HepG2 (cell line): ENCODE results near the gene GNAT2. TPM values are rescaled to one million over a fixed set of nuclear protein-coding genes. Genes with fewer than 3 reads are reported as not detected.

Experiments used
- BORCS8-MEF2B ChIP-seq: sonication (generic); formaldehyde crosslinking; IDR thresholded peaks from 2 replicates; pipeline ENCODE4 v1.8.0; 2022; ENCODE audit warnings: mild to moderate bottlenecking, missing genetic modification reagents
- DR1 ChIP-seq: sonication (generic); formaldehyde crosslinking; IDR thresholded peaks from 2 replicates; pipeline ENCODE4 v1.8.0; 2021; ENCODE audit warnings: mild to moderate bottlenecking, missing genetic modification reagents, inconsistent platforms
- HOXA5 ChIP-seq: sonication (generic); formaldehyde crosslinking; IDR thresholded peaks from 2 replicates; pipeline ENCODE4 v1.4.0; 2020; ENCODE audit warnings: missing genetic modification reagents
- MTF1 ChIP-seq: sonication (generic); formaldehyde crosslinking; IDR thresholded peaks from 2 replicates; pipeline ENCODE4 v1.5.0; 2020; ENCODE audit warnings: missing genetic modification reagents
- NR3C1 ChIP-seq: sonication (generic); formaldehyde crosslinking; IDR thresholded peaks from 2 replicates; pipeline ENCODE4 v1.4.0; 2020; ENCODE audit warnings: missing genetic modification reagents
- PHF20 ChIP-seq: sonication (generic); formaldehyde crosslinking; IDR thresholded peaks from 2 replicates; pipeline ENCODE4 v1.5.0; 2020; ENCODE audit warnings: mild to moderate bottlenecking, missing genetic modification reagents
- SP1 ChIP-seq, 2 experiments: fragments of 450-650 bp in 1 of 2; sonication (generic) in 1 of 2; formaldehyde crosslinking in 1 of 2; IDR thresholded peaks; 2 replicates each; pipeline versions ENCODE4 v1.4.0 to v1.6.1; 2016 to 2020; ENCODE audit warnings: missing genetic modification reagents in 1 of 2
- SP140L ChIP-seq: sonication (generic); formaldehyde crosslinking; IDR thresholded peaks from 2 replicates; pipeline ENCODE4 v1.4.0; 2020; ENCODE audit warnings: missing genetic modification reagents, borderline replicate concordance
- SSRP1 ChIP-seq: IDR thresholded peaks from 2 replicates; pipeline ENCODE4 v1.6.1; 2016; ENCODE audit warnings: control low read depth
- ZNF326 ChIP-seq: sonication (generic); formaldehyde crosslinking; IDR thresholded peaks from 2 replicates; pipeline ENCODE4 v1.4.0; 2020; ENCODE audit warnings: missing genetic modification reagents, borderline replicate concordance
- ZNF460 ChIP-seq: sonication (generic); formaldehyde crosslinking; IDR thresholded peaks from 2 replicates; pipeline ENCODE4 v1.5.1; 2020; ENCODE audit warnings: missing genetic modification reagents, mild to moderate bottlenecking, borderline replicate concordance
- ZNF512 ChIP-seq: sonication (generic); formaldehyde crosslinking; IDR thresholded peaks from 2 replicates; pipeline ENCODE4 v1.4.0; 2020; ENCODE audit warnings: mild to moderate bottlenecking, missing genetic modification reagents
- ZNF788 ChIP-seq: sonication (generic); formaldehyde crosslinking; IDR thresholded peaks from 2 replicates; pipeline ENCODE4 v1.5.0; 2020; ENCODE audit warnings: mild to moderate bottlenecking, missing genetic modification reagents, borderline replicate concordance
- ZSCAN29 ChIP-seq: sonication (generic); formaldehyde crosslinking; conservative IDR thresholded peaks from 2 replicates; pipeline ENCODE4 v1.4.0; 2020; ENCODE audit warnings: mild to moderate bottlenecking, missing genetic modification reagents
- polyA plus RNA-seq, 8 experiments: library from polyadenylated mRNA; depleted of rRNA in 3 of 8; stranded (reverse) in 7 of 8; unstranded in 1 of 8; fragments of >200 nt; fragmentation: Illumina TruSeq in 4 of 8; extraction: Trizol in 4 of 8; gene quantifications; 2 replicates each; pipeline versions ENCODE4 v1.2.1 to v1.2.3, GENCODE V29; 2011 to 2016; ENCODE audit warnings: low read depth in 4 of 8, missing spikeins in 1 of 8, mixed read lengths in 1 of 8; ENCODE audit not compliant: insufficient read depth in 1 of 8
- total RNA-seq, 5 experiments: library from RNA; depleted of rRNA; stranded (reverse); fragments of >200 nt; fragmentation: Illumina TruSeq; extraction: Trizol; gene quantifications; 2 replicates each; pipeline ENCODE4 v1.2.3, GENCODE V29; 2016; ENCODE audit warnings: low read depth in 1 of 5
- TF ChIP-seq, protein P1 (sequence below): IDR thresholded peaks from 2 replicates; pipeline ENCODE4 v1.4.0; 2020; ENCODE audit warnings: mild to moderate bottlenecking, missing genetic modification reagents
- TF ChIP-seq, protein P2 (sequence below), 2 experiments: sonication (generic) in 1 of 2; formaldehyde crosslinking in 1 of 2; IDR thresholded peaks; 2 replicates each; pipeline versions ENCODE4 v1.4.0 to v1.6.1; 2016 to 2020; ENCODE audit warnings: borderline replicate concordance in 1 of 2, low read depth in 1 of 2, mild to moderate bottlenecking in 1 of 2, missing genetic modification reagents in 1 of 2

Gene GNAT2
- total and polyA plus RNA-seq, 2 of the 13 experiments (the other 11 are each of a cell fraction or from before 2014, with no cell fraction given) = 0.08 to 0.20 TPM

DNA sequence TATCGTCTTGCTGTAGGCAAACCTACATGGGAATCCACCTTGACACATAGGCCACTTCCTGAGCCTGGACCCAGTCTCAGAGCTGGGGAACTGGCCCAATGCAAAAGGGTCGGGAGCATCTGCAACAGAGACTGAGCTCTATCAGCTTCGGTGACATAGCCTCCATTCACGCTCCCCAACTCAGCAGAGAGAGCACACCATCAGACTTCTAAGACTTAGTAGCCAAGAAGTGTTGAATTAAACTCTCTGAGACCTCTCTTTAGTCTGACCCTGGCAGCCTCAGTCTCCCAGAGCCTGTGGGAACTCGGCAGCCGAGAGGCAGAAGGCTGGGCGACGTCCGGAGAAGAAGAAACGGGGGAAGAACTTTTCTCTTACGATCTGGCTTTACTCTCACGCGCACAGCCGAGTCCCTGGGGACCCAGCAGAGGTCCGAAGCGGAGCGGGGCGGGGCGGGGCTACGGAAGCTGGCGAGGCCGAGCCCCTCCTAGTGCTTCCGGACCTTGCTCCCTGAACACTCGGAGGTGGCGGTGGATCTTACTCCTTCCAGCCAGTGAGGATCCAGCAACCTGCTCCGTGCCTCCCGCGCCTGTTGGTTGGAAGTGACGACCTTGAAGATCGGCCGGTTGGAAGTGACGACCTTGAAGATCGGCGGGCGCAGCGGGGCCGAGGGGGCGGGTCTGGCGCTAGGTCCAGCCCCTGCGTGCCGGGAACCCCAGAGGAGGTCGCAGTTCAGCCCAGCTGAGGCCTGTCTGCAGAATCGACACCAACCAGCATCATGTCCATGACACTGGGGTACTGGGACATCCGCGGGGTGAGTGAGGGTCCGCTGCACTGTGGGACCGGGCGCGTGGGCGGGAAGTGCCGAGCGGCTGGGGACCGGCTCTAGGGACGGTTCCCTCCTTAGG, 36.5 kb upstream of the GNAT2 start, which contains the start of gene GSTM4 (continued):
- TF ChIP-seq ZNF788 (CRISPR knock-in tag) (peak; percentile 77; the same call in 1 of the 2 replicates), ZNF326 (CRISPR knock-in tag) (no peak), ZSCAN29 (0 out of 2 replicates have a peak, but pooled peaks have one; percentile 51), ZNF512 (CRISPR knock-in tag) (no peak), PHF20 (CRISPR knock-in tag) (peak; percentile 79), SP1 (IDR thresholded peaks at IDR 0.05) (no peak), SP1 (CRISPR knock-in tag; IDR thresholded peaks at IDR 0.05) (peak; percentile 75), NR3C1 (no peak), BORCS8-MEF2B (CRISPR knock-in tag) (peak; percentile 69; the same call in 1 of the 2 replicates), DR1 (peak; percentile 28; the same call in 1 of the 2 replicates), MTF1 (CRISPR knock-in tag) (no peak), ZNF460 (CRISPR knock-in tag) (no peak; the same call in 1 of the 2 replicates), SP140L (CRISPR knock-in tag) (0 out of 2 replicates have a peak, but pooled peaks have one; percentile 33), HOXA5 (CRISPR knock-in tag) (peak; percentile 87; the same call in 1 of the 2 replicates), SSRP1 (CRISPR knock-in tag) (no peak)
- TF ChIP-seq, protein P1, sequence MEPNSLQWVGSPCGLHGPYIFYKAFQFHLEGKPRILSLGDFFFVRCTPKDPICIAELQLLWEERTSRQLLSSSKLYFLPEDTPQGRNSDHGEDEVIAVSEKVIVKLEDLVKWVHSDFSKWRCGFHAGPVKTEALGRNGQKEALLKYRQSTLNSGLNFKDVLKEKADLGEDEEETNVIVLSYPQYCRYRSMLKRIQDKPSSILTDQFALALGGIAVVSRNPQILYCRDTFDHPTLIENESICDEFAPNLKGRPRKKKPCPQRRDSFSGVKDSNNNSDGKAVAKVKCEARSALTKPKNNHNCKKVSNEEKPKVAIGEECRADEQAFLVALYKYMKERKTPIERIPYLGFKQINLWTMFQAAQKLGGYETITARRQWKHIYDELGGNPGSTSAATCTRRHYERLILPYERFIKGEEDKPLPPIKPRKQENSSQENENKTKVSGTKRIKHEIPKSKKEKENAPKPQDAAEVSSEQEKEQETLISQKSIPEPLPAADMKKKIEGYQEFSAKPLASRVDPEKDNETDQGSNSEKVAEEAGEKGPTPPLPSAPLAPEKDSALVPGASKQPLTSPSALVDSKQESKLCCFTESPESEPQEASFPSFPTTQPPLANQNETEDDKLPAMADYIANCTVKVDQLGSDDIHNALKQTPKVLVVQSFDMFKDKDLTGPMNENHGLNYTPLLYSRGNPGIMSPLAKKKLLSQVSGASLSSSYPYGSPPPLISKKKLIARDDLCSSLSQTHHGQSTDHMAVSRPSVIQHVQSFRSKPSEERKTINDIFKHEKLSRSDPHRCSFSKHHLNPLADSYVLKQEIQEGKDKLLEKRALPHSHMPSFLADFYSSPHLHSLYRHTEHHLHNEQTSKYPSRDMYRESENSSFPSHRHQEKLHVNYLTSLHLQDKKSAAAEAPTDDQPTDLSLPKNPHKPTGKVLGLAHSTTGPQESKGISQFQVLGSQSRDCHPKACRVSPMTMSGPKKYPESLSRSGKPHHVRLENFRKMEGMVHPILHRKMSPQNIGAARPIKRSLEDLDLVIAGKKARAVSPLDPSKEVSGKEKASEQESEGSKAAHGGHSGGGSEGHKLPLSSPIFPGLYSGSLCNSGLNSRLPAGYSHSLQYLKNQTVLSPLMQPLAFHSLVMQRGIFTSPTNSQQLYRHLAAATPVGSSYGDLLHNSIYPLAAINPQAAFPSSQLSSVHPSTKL = peak; percentile 57; the same call in 1 of the 2 replicates
- TF ChIP-seq, protein P2, sequence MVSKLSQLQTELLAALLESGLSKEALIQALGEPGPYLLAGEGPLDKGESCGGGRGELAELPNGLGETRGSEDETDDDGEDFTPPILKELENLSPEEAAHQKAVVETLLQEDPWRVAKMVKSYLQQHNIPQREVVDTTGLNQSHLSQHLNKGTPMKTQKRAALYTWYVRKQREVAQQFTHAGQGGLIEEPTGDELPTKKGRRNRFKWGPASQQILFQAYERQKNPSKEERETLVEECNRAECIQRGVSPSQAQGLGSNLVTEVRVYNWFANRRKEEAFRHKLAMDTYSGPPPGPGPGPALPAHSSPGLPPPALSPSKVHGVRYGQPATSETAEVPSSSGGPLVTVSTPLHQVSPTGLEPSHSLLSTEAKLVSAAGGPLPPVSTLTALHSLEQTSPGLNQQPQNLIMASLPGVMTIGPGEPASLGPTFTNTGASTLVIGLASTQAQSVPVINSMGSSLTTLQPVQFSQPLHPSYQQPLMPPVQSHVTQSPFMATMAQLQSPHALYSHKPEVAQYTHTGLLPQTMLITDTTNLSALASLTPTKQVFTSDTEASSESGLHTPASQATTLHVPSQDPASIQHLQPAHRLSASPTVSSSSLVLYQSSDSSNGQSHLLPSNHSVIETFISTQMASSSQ (IDR thresholded peaks at IDR 0.05; ENCODE audit: low read depth) = no peak
- TF ChIP-seq, protein P2 (CRISPR knock-in tag; IDR thresholded peaks at IDR 0.05; ENCODE audit: borderline replicate concordance) = peak; percentile 61; the same call in 1 of the 2 replicates
